GM18870 (cell line): Measurements from ENCODE around the gene MRPL24.

Experiments used
- ATAC-seq: cut with Tn5 transposase; IDR thresholded peaks from one replicate; pipeline ENCODE4 v1.9.1; 2021; ENCODE audit warnings: moderate library complexity; ENCODE audit not compliant: unreplicated experiment

Gene MRPL24

GRCh38 chr1:156693848-156694689, 46.8 kb downstream of the MRPL24 start:
- ATAC-seq: no peak

DNA sequence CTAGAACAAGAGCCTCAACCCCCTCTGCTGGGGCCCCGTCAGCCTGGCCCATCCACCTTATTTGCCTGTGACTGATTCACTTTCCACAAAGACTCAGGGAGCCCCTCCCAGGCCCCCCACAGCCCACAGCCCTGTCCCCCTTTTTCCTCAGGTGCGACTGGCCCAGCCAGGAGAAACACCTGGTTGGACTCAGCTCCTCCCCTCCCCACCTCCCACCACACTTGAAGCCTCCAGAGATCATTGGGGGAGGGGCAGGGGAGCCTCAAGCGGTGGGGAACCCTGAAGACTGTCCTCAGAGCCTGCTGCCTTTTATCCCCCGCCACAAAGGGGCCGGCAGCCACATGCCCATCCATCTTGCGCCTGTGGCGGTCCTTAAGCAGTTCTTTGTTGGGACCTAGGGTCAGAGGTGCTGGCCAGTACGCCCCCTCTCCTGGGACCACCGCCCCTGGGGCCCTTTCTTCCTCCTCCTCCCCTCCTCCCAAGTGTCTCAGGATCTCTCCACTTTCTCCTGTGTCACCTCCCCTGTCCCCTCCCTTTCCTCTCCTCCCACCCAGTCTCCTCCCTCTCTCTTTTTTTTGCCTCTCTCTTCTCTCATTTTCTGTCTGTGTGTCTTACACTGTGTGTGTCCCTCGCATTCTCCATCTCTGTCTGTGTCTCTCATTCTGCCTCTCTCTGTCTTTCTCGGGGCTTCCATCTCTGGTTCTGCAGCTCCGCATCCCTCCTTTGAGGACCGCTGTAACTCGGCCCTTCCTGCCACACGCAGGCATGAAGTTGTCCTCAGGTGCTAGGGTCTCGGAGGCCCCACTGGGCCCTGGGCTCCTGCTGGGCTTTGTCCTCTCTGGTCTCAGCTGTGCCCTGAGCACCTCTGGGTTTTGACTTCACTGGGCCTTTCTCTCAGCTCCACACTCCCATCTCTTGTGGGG, 47.7 kb downstream of the MRPL24 start:
- no peak for ATAC-seq

DNA sequence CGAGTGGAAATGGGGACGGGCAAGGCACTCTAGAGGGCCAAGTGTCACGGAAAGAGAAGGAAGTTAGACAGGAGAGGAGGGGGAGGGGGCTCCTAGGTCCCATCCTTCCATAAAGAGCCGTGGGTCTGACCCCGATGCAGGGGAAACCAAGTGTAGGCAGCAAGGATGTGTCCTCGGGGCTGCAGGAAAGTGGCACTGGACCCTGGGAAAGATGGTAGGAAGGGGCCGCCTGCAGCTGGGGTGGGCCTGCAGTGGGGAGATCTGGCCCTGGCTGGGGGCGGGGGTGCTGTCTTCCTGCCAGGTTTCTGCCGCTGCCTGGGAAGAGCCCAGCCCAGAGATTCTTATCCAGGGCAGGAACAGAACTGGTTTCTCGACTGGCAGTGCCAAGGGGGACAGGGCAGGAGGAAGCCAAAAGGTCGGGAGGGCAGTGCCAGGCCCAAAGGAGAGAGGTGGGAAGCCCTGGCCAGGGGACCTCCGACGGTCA, 48.4 kb downstream of the MRPL24 start:
- no peak for ATAC-seq

GRCh38 chr1:156691665-156692440, 49.0 kb downstream of the MRPL24 start:
- no peak for ATAC-seq

DNA sequence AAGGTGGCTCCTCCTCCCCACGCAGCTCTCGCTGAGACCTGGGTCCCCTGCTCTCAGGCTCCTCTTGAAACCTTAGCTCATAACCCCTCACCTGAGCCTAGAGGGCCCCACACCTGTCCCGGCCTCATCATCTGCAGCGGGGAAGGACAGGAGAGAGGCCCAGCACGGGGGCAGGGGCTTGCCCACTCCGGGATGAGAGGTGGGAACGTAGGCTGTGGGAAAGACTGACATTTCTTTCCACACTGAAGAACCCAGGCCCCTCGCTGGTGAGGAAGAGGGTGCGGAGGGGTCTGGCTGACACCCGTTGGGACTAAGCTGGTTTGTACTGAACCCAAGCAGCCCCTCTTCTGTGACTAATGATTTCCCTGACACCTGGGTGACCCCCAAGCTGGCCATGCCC, 49.7 kb downstream of the MRPL24 start:
- no peak for ATAC-seq

DNA sequence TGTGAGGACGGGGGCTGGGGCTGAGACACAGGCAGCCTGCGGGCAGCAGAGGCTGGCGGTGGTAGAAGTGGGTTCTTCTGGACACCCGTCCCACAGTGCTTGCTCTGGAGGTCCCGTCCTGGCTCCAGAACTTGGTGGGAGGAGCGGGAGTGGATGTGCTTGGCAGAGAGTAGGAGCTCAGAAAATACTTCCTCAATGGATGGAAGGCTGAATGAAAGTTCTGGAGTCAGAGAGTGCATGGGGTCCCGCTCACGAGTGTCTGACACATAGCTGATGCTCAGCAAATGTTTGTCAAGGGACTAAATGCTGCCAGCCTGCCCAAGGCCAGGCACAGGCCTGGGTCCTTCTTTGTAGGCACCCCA, 50.2 kb downstream of the MRPL24 start:
- ATAC-seq: no peak

DNA sequence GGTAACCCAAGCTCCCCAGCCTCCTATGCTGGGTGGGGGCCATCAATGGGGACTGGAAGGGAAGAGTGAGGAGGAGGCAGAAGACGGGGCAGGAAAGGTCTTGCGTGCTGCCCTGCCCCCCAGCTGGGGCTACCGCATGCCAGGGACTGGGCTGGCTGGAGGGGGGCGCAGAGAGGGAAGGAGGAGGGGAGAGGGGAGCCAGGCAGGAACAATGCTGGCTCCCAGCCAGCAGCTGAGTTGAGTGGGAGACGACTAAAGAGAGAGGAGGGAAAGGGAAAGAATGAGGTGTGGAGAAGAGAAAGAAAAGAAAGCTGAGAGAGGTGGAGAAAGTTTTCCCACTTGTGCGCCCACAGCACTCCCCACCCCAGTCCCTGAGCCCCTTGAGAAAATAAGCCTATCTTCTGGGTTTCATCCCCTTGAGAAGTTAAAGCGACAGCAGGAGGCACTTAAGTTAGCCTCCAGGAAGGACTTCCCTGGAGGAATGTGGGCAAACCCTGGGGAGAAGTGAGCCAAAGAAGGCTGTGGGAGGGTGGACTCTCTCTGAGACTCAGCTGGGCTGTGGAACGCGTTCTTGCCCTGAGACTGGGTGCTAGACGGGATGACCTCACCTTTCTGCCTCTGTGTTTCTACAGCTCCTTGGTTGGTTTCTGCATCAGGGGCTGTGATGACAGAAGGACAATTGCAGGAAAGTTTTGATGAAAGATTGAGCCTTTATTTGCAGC, 50.8 kb downstream of the MRPL24 start:
- ATAC-seq: no peak

GRCh38 chr1:156689035-156689952, 51.6 kb downstream of the MRPL24 start:
- no peak for ATAC-seq
